NCI-H226 (cell line): Measurements from ENCODE around the gene NTM.

Source experiments
- DNase-seq: peaks from one replicate; pipeline ENCODE4 v3.0.0-alpha.2; 2015

Gene NTM

GRCh38 chr11:132256528-132257279 is 886.3 kb downstream of the NTM start:
- DNase-seq, result no peak

GRCh38 chr11:132257871-132258270 is 887.5 kb downstream of the NTM start:
- DNase-seq, result no peak

GRCh38 chr11:132258875-132259274 is 888.5 kb downstream of the NTM start:
- no peak for DNase-seq

GRCh38 chr11:132260636-132261035 is 890.2 kb downstream of the NTM start:
- DNase-seq, result no peak

GRCh38 chr11:132263241-132263640 is 892.8 kb downstream of the NTM start:
- DNase-seq, result no peak

- no peak for DNase-seq
Observed at GRCh38 chr11:132263875-132264274, 893.5 kb downstream of the NTM start.

GRCh38 chr11:132264616-132265015 is 894.2 kb downstream of the NTM start:
- no peak for DNase-seq

GRCh38 chr11:132278801-132279574 is 908.6 kb downstream of the NTM start:
- DNase-seq, result no peak

- no peak for DNase-seq
Observed at GRCh38 chr11:132284048-132284447, 913.6 kb downstream of the NTM start.

GRCh38 chr11:132284611-132285010 is 914.2 kb downstream of the NTM start:
- DNase-seq, result no peak

GRCh38 chr11:132285631-132286030 is 915.2 kb downstream of the NTM start:
- no peak for DNase-seq

- no peak for DNase-seq
Observed at GRCh38 chr11:132286106-132286505, 915.7 kb downstream of the NTM start.

GRCh38 chr11:132288036-132288435 is 917.6 kb downstream of the NTM start:
- DNase-seq, result no peak

- DNase-seq, result no peak
Observed at GRCh38 chr11:132289590-132290256, 919.3 kb downstream of the NTM start.

GRCh38 chr11:132293586-132293985 is 923.2 kb downstream of the NTM start:
- no peak for DNase-seq

- no peak for DNase-seq
Observed at GRCh38 chr11:132296946-132297610, 926.7 kb downstream of the NTM start.

- DNase-seq, result no peak
Observed at GRCh38 chr11:132298357-132298756, 927.9 kb downstream of the NTM start.

GRCh38 chr11:132300283-132300682 is 929.9 kb downstream of the NTM start:
- no peak for DNase-seq

GRCh38 chr11:132301465-132301864 is 931.0 kb downstream of the NTM start:
- DNase-seq, result no peak

- DNase-seq, result no peak
Observed at GRCh38 chr11:132301900-132302299, 931.5 kb downstream of the NTM start.

- no peak for DNase-seq
Observed at GRCh38 chr11:132307309-132308020, 937.0 kb downstream of the NTM start.
